Nephron progenitor cell (in vitro differentiated cells): Measurements from ENCODE around the gene UBL4B.

Experiments used
- DNase-seq: peaks from one replicate; pipeline ENCODE4 v3.0.0; 2021
- H3K27ac Mint-ChIP-seq: 2 replicates; pipeline ENCODE4 v1.8.0; 2021; ENCODE audit warnings: mild to moderate bottlenecking, moderate library complexity, mixed read lengths
- H3K27me3 Mint-ChIP-seq: 2 replicates; pipeline ENCODE4 v1.8.0; 2021; ENCODE audit warnings: mild to moderate bottlenecking, low read depth, mixed read lengths; ENCODE audit not compliant: poor library complexity
- H3K36me3 Mint-ChIP-seq: 2 replicates; pipeline ENCODE4 v1.8.0; 2021; ENCODE audit warnings: low read depth, mixed read lengths
- H3K4me1 Mint-ChIP-seq: 2 replicates; pipeline ENCODE4 v1.8.0; 2021; ENCODE audit warnings: mixed read lengths
- H3K4me3 Mint-ChIP-seq: 2 replicates; pipeline ENCODE4 v1.8.0; 2021; ENCODE audit warnings: mild to moderate bottlenecking, moderate library complexity, mixed read lengths
- H3K9me3 Mint-ChIP-seq: 2 replicates; pipeline ENCODE4 v1.8.0; 2021; ENCODE audit warnings: mild to moderate bottlenecking, moderate library complexity, mixed read lengths
- TF ChIP-seq, protein P1 (sequence below): fragments of 200-600 bp; sonication (generic); IDR thresholded peaks from 2 replicates; pipeline ENCODE4 v1.5.0; 2021; ENCODE audit warnings: antibody characterized with exemption

Gene UBL4B

DNA sequence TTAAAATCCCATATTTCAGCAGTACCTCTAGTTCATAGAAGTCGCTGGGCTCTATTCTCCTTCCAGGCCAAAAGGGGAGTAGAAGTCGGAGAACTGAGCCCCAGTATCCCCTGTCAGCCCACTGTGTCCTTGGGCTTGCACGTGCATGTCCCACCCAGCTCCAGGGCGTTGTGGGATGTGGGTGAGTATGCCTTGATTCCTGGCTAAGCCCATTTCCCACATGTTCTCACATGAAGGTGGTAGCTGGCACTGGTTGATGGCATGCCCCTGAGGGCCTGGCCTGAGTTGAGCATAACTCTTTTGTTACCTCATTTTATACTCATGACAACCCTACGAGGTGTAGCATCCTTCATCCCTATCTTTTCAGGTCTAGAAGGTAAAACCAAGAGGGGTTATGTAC lies 46.0 kb downstream of the UBL4B start:
- Mint-ChIP-seq H3K27me3 (peaks cover 84% of the 10 kb centered on the region), H3K9me3 (peaks cover 9% of the 10 kb centered on the region), H3K27ac (no peak overlapping the region), H3K4me3 (no peak overlapping the region), H3K4me1 (no peaks in the 10 kb centered on the region), H3K36me3 (no peaks in the 10 kb centered on the region)
- DNase-seq: no peak
- TF ChIP-seq, protein P1, sequence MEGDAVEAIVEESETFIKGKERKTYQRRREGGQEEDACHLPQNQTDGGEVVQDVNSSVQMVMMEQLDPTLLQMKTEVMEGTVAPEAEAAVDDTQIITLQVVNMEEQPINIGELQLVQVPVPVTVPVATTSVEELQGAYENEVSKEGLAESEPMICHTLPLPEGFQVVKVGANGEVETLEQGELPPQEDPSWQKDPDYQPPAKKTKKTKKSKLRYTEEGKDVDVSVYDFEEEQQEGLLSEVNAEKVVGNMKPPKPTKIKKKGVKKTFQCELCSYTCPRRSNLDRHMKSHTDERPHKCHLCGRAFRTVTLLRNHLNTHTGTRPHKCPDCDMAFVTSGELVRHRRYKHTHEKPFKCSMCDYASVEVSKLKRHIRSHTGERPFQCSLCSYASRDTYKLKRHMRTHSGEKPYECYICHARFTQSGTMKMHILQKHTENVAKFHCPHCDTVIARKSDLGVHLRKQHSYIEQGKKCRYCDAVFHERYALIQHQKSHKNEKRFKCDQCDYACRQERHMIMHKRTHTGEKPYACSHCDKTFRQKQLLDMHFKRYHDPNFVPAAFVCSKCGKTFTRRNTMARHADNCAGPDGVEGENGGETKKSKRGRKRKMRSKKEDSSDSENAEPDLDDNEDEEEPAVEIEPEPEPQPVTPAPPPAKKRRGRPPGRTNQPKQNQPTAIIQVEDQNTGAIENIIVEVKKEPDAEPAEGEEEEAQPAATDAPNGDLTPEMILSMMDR: no peak

DNA sequence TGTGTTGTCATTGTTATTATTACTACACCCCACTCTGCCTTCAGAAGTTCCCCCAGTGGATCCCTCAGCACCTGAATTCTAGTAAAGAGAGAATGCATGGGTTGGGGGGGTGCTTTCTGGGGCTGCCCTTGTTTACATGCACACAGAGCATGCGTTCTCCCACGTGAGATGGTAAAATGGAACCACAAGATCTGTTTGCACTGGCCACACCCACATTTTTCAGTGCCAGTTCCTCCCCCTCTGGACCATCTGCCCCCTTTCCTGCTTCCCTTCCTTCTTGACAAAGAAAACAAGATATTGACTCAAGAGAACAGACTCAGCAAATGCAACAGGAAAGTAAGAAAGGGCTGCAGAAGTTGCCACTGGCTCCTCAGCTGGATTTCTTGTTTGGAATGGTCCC lies 46.9 kb downstream of the UBL4B start:
- H3K4me1 Mint-ChIP-seq: no peaks in the 10 kb centered on the region
- no peak for DNase-seq
- TF ChIP-seq, protein P1: no peak
- peaks cover 82% of the 10 kb centered on the region for H3K27me3 Mint-ChIP-seq
- H3K9me3 Mint-ChIP-seq: peaks cover 9% of the 10 kb centered on the region
- H3K36me3 Mint-ChIP-seq: no peaks in the 10 kb centered on the region
- no peak overlapping the region for H3K27ac Mint-ChIP-seq
- H3K4me3 Mint-ChIP-seq: no peak overlapping the region

DNA sequence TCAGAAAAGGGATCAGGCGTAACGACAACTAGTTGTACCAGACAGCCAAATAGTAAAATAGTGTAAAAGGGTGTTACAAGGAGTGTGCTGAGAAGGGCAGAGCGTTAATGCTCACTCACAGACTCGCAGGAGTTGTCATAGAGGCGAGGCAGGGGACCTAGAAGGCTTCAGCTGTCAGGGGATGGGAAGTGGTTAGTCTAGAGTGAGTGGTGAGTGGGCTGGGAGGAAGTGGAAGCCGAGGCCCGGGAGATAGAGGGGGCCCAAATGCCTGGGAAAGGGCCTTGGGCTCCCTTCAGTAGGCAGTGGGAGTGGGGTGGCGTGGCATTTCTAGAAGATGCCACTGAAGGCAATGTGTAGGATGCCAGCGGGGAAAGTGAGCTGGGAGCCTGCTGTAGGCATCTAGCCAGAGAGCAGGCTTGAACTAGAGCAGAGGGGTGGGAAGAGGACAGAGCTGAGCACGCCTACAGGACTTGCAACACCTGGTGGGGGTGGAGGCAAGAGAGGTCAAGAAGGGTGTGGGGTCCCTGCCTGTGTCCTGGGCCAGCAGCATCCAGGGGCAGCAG lies 48.4 kb downstream of the UBL4B start:
- Mint-ChIP-seq H3K9me3 (peaks cover 9% of the 10 kb centered on the region), H3K4me1 (no peaks in the 10 kb centered on the region), H3K27me3 (peaks cover 78% of the 10 kb centered on the region), H3K27ac (no peak overlapping the region), H3K36me3 (no peaks in the 10 kb centered on the region), H3K4me3 (no peak overlapping the region)
- no peak for DNase-seq
- TF ChIP-seq, protein P1: no peak

DNA sequence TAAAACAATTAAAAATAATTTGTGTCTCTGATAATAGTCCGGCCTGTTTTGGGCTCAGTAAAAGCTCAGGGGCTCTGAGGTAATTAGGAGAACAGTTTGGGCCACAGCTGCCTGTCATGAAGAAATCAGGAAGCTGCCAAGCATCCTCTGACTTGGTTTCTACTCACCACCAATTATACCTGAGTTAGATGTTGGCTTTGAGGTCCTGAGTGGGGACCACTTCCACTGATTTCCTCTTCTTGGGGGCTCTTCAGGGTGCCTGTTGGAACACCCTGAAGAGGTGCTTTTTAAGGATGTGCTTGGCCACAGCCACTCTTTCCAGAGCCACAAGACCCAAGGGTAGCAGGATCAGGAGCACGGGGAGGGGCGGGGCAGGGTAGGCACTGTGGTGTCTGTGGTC lies 48.9 kb downstream of the UBL4B start:
- H3K27me3 Mint-ChIP-seq: peaks cover 72% of the 10 kb centered on the region
- no peaks in the 10 kb centered on the region for H3K4me1 Mint-ChIP-seq
- H3K4me3 Mint-ChIP-seq: no peak overlapping the region
- no peak for DNase-seq
- H3K9me3 Mint-ChIP-seq: peaks cover 9% of the 10 kb centered on the region
- TF ChIP-seq, protein P1: no peak
- H3K27ac Mint-ChIP-seq: no peak overlapping the region
- no peaks in the 10 kb centered on the region for H3K36me3 Mint-ChIP-seq

DNA sequence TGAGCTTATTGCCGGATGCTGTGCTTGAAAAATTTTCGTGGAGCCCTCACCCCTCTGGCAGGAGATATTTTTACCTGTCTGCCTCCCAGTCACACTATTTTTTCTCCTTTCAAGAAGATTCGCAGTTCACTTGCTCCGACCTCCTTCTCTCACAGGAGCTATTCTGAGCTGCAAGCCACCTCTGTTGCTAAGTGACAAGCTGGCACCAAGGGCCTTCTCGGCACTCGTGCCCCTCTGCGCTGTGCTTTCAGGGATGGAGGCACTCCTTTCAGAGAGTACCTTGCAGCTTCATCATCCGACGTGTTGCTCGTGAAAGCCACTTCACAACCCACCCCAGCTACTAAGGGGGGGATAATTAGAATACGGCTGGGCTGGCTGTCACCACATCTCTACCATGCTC lies 49.6 kb downstream of the UBL4B start:
- Mint-ChIP-seq H3K27ac (no peak overlapping the region), H3K27me3 (peaks cover 72% of the 10 kb centered on the region), H3K9me3 (peaks cover 9% of the 10 kb centered on the region), H3K4me3 (no peak overlapping the region), H3K36me3 (no peaks in the 10 kb centered on the region), H3K4me1 (no peaks in the 10 kb centered on the region)
- no peak for DNase-seq
- TF ChIP-seq, protein P1: no peak
